Measurements from ENCODE around the gene PRPF40B. TPM values are rescaled to one million over a fixed set of nuclear protein-coding genes. Genes with fewer than 3 reads are reported as not detected.

The PRPF40B gene
- total and polyA plus RNA-seq, 2 donors from 2014 or later, result 20.1 to 33.3 TPM

GRCh38 chr12:49665384-49665783, 42.0 kb downstream of the PRPF40B start:
- TF ChIP-seq, protein P1, sequence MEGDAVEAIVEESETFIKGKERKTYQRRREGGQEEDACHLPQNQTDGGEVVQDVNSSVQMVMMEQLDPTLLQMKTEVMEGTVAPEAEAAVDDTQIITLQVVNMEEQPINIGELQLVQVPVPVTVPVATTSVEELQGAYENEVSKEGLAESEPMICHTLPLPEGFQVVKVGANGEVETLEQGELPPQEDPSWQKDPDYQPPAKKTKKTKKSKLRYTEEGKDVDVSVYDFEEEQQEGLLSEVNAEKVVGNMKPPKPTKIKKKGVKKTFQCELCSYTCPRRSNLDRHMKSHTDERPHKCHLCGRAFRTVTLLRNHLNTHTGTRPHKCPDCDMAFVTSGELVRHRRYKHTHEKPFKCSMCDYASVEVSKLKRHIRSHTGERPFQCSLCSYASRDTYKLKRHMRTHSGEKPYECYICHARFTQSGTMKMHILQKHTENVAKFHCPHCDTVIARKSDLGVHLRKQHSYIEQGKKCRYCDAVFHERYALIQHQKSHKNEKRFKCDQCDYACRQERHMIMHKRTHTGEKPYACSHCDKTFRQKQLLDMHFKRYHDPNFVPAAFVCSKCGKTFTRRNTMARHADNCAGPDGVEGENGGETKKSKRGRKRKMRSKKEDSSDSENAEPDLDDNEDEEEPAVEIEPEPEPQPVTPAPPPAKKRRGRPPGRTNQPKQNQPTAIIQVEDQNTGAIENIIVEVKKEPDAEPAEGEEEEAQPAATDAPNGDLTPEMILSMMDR (IDR thresholded peaks at IDR 0.05; ENCODE audit: borderline replicate concordance, extremely low read depth, insufficient read depth), result no peak
- no peaks in the 10 kb centered on the region for H3K9me3 ChIP-seq (ENCODE audit: control insufficient read depth in 2 of 3, insufficient read depth in 1 of 3, low read length in 3 of 3)
- intact Hi-C loops (cut with DNase I), result no loop called here
- H3K4me1 ChIP-seq (ENCODE audit: control insufficient read depth in 2 of 3, insufficient read depth in 2 of 3, low read depth in 1 of 3, low read length in 3 of 3), result peaks cover 0 to 43% (median 20%) of the 10 kb centered on the region in 3 donors
- no peak overlapping the region for H3K27ac ChIP-seq (ENCODE audit: low read depth in 2 of 2, low read length in 2 of 2)
- FAIRE-seq, result no peak
- no peak overlapping the region for H3K9ac ChIP-seq (ENCODE audit: low read length in 3 of 3)
- no peaks in the 10 kb centered on the region for H3K27me3 ChIP-seq (ENCODE audit: control insufficient read depth, insufficient read depth, low read length)
- H3K4me3 ChIP-seq (ENCODE audit: low read length in 3 of 3), result no peak overlapping the region
- H3K36me3 ChIP-seq (ENCODE audit: control insufficient read depth in 2 of 3, insufficient read depth in 3 of 3, low read length in 3 of 3), result peaks cover 0 to 2% (median 0%) of the 10 kb centered on the region in 3 donors
- DNase-seq, result peak in 1 of 5 donors; percentile 48

- Histone ChIP-seq H3K36me3 (ENCODE audit: control insufficient read depth in 2 of 3, insufficient read depth in 3 of 3, low read length in 3 of 3) (peaks cover 0 to 2% (median 0%) of the 10 kb centered on the region in 3 donors), H3K9me3 (ENCODE audit: control insufficient read depth in 2 of 3, insufficient read depth in 1 of 3, low read length in 3 of 3) (no peaks in the 10 kb centered on the region), H3K4me3 (ENCODE audit: low read length in 3 of 3) (no peak overlapping the region), H3K27ac (ENCODE audit: low read depth in 2 of 2, low read length in 2 of 2) (no peak overlapping the region), H3K9ac (ENCODE audit: low read length in 3 of 3) (no peak overlapping the region), H3K4me1 (ENCODE audit: control insufficient read depth in 2 of 3, insufficient read depth in 2 of 3, low read depth in 1 of 3, low read length in 3 of 3) (peaks cover 0 to 48% (median 28%) of the 10 kb centered on the region in 3 donors), H3K27me3 (ENCODE audit: control insufficient read depth, insufficient read depth, low read length) (no peaks in the 10 kb centered on the region)
- intact Hi-C loops (cut with DNase I), result no loop called here
- no peak for DNase-seq
- TF ChIP-seq, protein P1 (IDR thresholded peaks at IDR 0.05; ENCODE audit: borderline replicate concordance, extremely low read depth, insufficient read depth), result no peak
- no peak for FAIRE-seq
Observed at GRCh38 chr12:49666176-49666575, 42.8 kb downstream of the PRPF40B start.

GRCh38 chr12:49667325-49668090, 44.1 kb downstream of the PRPF40B start:
- Histone ChIP-seq H3K4me3 (ENCODE audit: low read length in 3 of 3) (no peak overlapping the region), H3K4me1 (ENCODE audit: control insufficient read depth in 2 of 3, insufficient read depth in 2 of 3, low read depth in 1 of 3, low read length in 3 of 3) (peaks cover 10 to 48% (median 27%) of the 10 kb centered on the region in 3 donors), H3K27me3 (ENCODE audit: control insufficient read depth, insufficient read depth, low read length) (no peaks in the 10 kb centered on the region), H3K27ac (ENCODE audit: low read depth in 2 of 2, low read length in 2 of 2) (no peak overlapping the region), H3K9me3 (ENCODE audit: control insufficient read depth in 2 of 3, insufficient read depth in 1 of 3, low read length in 3 of 3) (no peaks in the 10 kb centered on the region), H3K9ac (ENCODE audit: low read length in 3 of 3) (no peak overlapping the region), H3K36me3 (ENCODE audit: control insufficient read depth in 2 of 3, insufficient read depth in 3 of 3, low read length in 3 of 3) (no peaks in the 10 kb centered on the region)
- TF ChIP-seq, protein P1 (IDR thresholded peaks at IDR 0.05; ENCODE audit: borderline replicate concordance, extremely low read depth, insufficient read depth), result no peak
- intact Hi-C loops (cut with DNase I), result no loop called here
- FAIRE-seq, result no peak
- no peak for DNase-seq

Data from kidney (tissue), 14 donors.